HG02973 (cell line): Measurements from ENCODE around the gene ATP8A2.

ENCODE experiments used
- ATAC-seq: cut with Tn5 transposase; IDR thresholded peaks from one replicate; pipeline ENCODE4 v1.9.1; 2021; ENCODE audit warnings: moderate library complexity; ENCODE audit not compliant: unreplicated experiment

The ATP8A2 gene

DNA sequence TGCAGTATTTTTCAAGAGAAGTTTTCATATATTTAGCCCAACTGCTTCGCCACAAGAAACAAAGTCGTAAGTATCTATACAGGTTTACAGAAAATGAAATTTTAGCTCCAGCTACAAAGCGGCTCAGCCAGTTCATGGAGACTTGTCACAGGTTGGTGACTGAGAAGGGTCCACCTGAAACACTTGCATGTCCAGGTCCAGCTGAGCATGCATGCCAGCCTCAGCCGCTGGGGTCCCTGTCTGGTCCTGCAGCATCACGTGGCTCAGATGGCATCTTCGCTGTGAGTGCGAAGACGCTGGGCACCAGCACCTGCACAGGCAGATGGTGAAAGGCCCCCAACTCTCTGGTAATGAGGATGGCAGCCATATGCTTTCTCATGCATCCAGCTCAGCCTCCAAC, 616.2 kb downstream of the ATP8A2 start:
- no peak for ATAC-seq

DNA sequence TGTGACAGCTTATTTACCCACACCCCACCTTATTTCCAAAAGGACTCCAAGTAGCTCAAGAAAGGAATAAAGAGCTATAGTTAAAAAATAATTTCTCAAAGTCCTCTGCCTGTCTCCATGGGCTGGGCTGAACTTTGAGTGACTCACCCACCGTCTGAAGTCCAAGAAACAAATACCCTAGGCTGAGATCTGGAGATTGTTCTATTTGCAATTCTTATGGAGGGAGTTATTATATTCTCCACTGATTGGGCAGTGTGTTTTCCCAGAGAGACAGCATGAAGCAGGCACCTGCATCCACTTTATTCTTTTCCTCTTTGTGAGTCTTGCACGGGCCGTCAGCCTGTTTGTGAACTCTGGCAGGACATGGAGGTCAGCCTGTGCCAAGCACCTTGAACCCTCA, 616.9 kb downstream of the ATP8A2 start:
- ATAC-seq: no peak

DNA sequence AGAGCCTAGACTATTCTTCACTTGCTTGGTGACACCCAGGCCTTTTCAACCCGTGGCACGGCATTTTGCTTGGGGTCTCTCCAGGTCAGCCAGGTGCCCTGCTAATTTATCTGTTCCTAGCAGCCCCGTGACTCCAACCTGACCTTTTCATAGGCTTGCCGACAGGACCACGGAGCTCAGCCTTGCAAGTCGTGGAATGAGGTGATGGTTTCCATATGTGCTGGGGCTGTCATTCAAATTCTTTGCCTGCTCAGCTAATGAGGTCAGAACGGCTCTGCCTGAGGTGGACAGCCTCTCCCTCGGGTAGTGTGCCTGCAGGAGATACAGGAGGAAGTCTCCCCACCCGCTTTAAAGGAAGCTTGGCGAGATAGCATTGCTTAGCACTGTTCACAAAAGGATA, 619.0 kb downstream of the ATP8A2 start:
- no peak for ATAC-seq

DNA sequence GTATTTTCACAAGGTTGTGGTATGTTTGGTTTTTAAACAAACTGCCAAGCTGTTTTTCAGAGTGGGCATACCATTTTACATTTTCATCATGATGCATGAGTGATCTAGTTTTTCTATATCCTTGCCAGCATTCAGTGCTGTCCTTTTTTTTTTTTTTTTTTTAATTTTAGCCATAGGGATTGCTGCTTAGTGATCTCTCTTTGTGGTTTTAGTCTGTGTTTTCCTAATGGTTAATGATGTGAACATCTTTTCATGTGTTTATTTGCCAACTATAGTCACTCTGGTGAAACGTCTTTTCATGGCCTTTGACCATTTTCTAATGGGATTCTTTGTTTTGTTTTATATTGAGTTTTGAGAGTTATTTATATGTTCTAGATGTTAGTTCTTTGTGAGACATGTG, 620.3 kb downstream of the ATP8A2 start:
- no peak for ATAC-seq

DNA sequence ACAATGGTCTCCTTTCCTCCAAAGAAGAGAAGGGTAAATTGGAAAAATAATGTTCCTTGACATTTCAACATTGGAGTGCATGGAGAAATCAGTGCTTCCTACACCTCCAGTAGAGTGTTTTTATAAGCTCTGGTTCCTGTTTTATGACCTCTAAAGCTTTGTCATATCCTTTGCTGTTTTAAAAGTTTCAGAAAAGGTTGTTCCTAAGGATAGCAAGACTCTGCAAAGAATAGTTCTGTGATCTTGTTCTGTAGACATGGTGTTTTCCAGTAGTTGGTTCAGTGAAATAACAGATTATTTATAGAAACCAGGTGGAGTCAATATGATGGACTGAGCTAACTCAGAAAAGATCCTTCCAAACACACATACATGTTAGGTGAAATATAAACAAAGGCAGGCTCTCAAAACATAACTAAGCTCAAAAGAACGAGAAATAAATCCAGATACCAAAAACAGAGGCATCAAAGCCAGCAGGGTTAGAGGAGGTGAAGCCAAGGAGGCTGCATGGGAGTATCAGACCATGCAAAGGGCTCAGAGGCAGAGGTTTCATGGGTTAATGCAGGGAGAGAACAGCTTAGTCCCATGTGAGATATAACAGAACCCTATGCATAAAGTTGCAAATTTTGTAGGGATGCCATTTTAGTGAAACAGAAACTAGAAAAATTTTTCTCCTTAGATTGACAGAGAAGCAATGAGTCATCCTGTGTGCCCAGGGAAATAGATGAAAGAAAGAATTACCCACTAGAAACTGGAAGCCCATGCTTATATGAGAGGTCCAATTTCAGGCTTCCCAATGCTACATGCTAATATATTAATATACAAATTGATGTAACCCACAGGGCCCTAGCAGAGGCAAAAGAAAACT, 635.7 kb downstream of the ATP8A2 start:
- ATAC-seq: no peak

DNA sequence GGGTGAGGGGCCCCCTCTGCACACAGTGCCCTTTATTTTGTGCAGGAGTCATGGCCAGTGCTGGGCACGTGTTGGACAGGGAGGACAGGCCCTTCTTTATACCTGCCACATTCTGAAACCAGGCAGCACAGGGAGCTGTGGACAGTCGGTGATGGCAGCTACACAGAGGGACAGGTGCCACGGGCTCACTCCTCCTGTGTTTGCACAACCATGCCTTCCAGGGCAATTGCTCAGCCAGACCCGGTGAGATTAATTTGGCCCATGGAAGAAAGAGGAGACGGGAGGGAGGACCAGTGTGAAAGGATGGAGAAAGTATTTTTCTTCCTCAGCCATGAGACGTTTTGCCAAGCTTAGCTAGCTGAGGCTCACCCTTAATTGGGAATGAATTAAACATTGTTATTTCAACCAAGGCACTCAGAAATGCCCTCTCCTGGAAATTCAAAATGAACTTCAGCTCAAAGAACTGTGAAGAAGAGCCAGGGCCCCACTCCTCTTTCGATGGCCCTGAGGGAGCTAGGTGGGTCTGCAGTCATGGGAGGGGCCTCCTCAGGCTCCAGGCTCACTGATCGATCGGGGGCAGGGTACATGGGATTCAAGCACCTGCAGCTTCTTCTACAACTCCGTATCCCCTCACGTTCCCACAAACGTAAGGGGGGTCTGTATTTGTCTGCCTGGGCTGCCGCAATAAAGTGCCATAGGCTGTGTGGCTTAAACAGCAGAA, 638.9 kb downstream of the ATP8A2 start:
- ATAC-seq: no peak

DNA sequence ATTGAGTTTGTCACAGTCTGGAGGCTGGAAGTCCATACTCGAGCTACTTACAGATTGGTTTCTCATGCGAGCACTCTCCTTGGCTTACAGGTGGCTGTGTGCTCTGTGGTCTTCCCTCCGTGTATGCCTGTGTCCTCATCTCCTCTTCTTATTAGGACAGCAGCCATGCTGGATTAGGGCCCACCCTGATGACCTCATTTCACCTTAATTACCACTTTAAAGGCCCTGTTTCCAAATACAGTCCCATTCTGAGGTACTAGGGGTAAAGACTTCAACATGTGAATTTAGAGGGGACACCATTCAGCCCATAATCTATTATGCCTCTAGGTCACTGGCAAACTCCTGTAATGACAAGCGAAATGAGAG, 639.4 kb downstream of the ATP8A2 start:
- ATAC-seq: no peak

DNA sequence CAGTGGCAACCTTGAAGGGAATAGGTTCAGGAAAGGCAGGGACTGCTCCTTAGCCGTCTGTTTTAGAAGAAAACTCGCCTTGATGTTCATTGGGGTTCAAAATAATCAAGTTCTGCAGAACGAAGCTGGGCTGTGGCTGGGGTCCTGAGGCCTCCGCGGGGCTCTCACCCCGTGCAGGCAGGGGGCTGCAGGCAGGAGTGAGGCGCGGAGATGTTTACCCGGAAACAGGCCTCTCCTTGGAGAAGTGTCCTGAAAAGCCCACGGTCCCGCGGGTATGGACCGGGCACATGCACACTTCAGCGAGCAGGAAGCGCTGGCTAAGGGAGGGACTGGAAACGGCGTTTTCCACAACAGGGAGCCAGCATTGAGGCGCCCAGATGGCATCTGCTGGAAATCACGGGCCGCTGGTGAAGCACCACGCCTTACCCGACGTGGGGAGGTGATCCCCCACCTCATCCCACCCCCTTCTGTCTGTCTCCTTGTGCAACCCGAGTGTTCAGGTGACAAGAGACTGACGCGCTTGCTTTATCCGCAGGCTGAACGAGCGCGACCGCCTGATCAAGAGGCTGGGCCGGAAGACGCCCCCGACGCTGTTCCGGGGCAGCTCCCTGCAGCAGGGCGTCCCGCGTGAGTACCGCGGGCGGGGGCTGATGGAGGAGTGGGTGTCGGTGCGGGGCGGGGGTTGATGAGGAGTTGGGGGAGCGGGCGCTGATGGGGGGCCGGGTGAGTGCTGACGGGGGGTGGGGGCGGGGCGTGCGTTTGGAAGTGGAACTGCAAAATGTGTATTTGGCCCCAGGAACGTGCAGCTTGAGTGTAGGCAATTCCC, 640.4 kb downstream of the ATP8A2 start:
- ATAC-seq: no peak

DNA sequence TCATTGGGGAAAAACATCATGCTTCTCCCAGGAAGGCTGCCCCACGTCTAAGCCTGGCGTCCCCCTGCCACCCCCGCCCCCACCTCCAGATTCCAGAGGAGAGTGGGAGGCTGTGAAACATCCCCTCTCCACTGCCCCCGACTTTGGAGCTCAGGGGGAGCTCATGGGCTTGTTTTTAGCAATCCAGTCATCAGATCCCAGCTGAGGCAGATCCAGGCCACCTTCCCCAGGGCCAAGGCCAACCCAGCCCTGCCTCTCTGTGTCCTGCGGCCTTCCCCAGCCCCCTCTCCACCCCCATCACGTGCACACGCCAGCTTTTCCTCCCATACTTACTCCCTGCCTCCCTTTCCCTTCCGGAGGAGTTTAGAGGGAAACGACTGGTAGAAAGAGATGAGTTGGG, 641.2 kb downstream of the ATP8A2 start:
- ATAC-seq: no peak

DNA sequence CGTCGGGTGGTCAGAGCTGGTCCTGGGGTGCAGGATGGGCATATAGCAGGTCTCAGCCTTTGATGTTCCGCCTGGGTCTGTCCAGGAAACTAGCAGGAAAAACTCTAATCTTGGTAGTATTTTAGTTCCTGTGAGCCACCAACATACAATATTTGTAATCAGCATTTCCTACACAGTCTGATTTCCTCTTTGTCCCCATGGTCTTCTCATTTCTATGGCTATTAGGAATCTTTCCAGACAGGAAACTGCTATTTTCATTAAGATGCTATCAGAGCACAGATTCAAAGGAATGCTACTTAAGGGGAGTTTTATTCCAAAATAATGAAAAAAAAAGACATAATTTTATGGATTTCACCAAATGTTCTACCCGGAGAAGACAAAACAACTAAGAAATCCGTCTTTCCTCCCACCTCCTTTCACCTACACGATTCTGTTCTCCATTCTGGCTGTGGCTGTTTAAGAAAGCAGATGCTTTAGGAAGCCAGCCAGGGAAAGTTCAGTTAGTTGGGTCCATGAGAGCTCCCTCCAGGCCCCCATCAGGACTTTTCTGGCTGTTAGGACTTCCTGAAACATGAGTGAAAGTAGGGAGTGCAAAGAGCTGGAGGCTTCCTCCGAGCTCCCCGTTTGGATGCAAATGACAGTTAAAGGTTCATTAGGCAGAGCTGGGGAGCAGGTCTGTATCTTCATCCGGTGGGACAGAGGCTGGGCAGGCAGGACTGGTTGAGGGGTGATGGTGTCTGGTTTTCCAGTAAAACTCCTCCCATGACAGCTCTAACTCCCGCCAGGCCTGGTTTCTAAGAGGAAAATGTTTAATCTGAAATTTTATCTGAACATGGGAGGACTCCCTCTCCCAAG, 643.7 kb downstream of the ATP8A2 start:
- no peak for ATAC-seq

DNA sequence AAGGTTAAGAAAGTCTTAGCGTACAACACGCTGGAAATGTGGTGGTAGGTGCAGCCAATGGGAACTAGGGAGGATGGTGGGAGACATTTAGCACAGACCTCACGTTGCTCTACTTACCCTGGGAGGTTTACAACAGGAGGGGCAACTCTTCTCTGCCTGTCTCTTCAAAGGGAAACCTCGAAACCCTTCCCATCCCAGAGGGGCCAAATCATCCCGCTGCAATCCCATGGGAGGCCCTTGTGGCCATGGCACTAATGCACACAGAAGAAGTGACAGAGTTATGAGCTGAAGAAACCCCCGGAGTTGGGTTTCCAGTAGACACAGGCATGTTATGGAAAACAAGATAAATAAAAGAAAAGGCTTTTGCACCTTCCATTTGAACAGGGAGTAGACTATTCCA, 644.4 kb downstream of the ATP8A2 start:
- no peak for ATAC-seq

DNA sequence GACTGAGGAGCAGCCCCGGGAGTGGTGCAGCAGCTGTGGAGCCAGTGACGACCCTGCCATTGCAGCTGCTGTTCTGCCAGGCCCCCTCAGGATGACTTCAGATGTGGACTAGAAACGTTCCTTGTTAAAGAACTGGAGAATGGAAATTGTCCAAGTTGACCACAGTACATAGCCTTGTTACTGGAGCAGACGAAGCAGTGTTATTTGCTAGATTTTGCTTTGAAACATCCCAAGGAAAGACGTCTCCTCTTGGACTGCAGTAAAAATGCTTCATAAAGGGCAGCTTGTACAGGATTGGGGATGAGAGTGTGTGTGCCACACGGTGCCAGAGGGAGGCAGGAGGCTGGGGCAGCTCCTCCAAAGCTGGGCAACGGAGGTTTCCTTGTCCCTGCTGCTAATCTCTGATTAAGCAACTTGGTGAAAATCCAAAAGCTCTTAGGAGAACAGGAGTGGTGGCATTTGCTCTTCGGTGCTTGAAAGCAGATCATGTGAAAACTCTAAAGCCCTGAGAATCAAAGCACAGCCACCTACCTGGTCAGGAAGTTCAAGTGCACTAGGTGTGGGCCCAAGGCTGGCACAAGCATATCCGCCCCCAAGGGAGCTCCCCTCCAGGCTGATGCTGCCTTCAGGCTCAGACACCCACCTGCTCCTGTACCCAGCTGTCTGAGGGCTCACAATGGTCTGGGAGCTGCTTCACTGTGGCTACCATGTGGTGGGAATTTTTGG, 645.6 kb downstream of the ATP8A2 start:
- ATAC-seq: no peak

DNA sequence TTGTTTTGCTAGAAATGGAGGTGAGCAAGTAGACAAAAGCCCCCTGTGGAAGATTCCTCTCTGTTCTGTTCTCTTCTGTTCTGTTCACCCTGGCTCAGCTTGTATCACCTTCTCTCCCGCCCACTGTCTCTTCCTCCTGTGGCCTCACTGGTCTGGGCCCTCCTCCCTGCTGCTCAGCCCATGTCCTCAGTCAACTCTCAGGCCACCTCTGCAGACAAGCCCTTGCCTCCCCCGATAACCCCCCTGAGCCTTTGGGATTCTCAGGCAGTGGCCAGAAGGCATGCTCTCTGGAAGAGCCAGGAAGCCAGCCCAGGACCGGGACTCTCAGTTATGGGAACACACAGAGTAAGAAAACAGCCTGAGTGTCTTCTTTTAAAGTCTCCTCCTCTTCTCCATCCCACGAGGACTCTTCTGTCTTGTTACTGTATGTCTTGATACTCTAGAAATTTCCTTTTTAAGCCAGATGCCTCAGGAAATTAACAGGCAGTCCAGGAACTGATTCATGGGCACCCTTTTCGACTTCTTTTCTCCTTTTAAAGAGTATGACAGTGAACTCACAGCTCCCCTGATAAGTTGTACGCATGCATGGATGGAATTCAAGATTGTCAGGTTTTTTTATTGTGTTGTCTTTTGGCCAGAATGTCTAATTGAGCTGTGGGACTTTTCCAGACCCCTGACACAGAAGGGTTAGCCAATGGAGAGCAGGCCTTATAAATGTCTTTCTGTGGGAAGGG, 646.3 kb downstream of the ATP8A2 start:
- ATAC-seq: no peak

DNA sequence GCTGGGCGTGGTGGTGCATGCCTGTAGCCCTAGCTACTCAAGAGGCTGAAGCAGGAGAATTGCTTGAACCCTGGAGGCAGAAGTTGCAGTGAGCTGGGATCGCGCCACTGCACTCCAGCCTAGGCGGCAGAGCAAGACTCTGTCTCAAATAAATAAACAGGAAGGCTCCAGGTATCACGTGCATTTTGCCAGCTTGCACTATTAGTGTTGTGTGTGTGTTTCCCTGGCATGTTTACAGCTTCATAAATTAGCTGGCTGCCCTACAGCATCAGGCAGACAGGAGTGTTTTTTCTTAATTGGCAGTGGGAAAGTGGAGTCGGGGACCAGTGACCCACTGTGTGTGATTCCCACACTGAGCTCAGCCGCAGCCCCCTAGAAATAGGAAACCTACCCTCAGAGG, 647.5 kb downstream of the ATP8A2 start:
- no peak for ATAC-seq

DNA sequence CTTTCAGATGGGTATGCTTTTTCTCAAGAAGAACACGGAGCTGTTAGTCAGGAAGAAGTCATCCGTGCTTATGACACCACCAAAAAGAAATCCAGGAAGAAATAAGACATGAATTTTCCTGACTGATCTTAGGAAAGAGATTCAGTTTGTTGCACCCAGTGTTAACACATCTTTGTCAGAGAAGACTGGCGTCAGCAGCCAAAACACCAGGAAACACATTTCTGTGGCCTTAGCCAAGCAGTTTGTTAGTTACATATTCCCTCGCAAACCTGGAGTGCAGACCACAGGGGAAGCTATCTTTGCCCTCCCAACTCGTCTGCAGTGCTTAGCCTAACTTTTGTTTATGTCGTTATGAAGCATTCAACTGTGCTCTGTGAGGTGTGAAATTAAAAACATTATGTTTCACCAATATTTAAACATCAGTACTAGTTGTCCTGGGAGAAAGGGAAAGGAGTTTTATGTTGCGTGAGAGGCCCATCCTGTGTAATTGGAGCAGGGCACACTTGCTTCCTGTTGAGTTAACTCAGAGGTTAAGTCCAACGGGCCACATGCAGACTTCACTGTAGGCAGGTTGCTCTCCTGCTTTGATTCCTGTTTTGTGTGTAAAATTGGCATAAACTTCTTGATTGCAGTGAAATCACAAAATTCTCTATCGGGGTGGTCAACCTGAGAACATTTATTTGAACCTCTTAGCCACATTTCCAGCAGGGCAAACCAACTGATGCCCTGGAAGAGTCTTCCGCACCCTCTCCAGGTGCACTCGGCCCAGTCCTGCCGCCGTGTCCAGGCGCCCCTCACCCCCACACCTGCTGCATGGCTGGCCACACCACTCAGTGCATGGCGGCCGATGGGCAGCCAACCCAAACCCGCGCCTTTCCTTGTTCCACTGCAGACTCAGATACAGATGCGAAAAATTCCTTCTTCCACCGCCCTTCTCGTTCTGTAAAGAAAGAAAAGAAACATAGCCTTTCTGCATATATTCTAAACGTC, 648.4 kb downstream of the ATP8A2 start:
- no peak for ATAC-seq

DNA sequence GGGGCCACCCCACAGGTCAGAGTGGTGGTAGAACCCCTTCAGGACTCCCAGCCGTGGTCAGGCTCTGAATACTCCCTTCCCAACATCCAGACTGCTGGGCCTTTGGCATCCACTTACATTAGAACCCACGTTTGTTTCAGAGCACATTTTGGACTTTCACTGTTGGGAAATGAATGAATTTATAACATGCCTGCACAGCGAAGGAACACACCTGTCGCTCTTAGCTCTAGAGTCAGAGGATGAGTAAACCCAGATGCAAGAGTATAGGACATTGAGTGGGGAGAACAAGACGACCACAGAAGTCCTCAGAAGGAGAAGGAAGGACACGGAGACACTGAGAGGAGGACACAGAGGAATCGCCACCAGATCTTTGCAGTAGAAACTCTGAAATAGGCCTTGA, 649.1 kb downstream of the ATP8A2 start:
- ATAC-seq: no peak

DNA sequence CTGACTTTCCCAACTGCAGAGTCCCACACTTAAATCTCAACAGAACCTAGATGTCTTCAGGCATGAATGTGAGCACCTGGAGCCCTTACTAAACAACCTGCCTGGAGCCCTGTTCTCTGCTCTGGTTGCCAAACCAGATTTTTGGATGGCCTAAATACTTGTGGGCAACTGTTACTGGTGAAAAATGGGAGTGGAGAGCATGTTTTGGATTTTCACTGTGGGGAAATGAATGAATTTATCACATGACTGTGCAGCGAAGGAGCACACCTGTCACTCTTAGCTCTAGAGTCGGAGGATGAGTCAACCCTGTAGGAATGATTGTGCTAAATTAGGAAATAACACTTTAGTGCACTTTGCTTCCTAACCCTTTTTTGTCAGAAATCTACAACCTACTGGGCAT, 649.7 kb downstream of the ATP8A2 start:
- ATAC-seq: no peak

DNA sequence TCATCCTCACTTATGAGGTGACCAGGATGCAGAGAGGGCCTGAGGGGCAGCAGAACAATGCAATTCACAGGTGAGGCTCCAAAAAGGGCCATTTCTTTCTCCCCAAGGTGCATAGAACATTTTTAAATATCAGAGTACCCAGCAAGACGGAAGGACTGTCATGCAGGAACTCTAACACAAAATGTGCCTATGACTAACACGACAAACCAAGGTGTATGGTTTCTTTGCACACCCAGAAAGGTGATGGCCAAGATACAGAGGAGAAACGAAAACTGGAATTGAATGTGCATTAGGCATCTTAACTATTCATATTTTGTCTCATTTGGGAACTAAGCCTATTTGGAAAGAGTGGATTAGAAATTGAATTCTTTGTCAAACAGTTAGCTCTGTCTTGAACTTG, 650.2 kb downstream of the ATP8A2 start:
- ATAC-seq: no peak
